Central memory CD4-positive, alpha-beta T cell (primary cell): ENCODE measurements around the gene HTR1D.
"Not testable (repeated sequence)": the region's sequence is repeated elsewhere in the genome, so short reads cannot be mapped to it uniquely, and the experiment has no call there.

Experiments
- DNase-seq: peaks from one replicate; pipeline ENCODE4 v3.0.0; 2022

Gene HTR1D

DNA sequence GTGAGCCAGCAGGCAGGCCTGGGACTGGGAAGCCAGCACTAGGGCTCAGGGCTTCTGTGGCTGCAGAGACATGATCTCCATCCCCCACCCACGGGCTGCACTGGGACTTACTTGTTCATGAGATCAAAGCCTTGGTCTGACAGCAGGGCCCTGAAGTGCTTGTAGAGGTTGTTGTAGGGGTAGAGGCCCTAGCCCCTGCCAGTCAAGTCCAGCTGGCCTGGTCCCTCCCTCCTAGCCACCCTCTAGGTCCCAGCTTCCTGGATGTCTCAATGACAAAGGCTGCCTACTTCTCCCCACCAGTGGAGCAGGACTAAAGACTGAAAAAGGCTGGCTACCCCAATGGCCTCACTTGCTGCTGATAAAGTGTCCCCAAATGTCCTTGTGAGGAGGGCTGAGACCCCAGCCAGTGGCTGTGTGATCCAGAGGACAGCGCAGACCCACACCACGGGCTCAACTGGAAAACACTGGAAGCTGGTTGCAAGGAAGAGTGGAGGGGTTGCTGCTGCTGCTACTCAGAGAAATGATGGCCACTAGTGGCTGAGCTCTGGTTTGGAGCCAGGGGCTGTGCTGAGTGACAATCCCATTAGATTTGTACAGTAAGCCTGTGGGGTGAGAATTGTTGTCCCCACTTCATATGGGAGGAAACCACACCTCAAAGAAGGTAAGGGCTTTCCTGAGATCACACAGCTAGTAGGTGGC lies 1.4 kb downstream of the HTR1D start:
- no peak for DNase-seq

DNA sequence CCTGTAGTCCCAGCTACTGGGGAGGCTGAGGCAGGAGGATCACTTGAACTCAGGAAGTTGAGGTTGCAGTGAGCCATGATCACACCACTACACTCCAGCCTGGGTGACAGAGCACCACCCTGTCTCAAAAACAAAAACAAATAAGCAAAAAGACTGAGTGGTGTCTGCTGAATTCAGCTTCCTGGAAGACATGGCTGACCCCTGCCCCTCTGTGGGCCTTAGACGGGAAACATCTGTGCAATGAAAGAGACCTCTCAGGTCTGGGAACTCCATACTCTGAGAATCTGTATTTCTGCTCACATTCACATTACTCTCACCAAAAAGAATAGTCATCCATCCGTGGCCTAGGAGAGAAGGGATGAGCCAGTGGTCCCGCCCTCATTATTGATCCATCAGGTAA lies 2.0 kb downstream of the HTR1D start:
- DNase-seq = no peak

DNA sequence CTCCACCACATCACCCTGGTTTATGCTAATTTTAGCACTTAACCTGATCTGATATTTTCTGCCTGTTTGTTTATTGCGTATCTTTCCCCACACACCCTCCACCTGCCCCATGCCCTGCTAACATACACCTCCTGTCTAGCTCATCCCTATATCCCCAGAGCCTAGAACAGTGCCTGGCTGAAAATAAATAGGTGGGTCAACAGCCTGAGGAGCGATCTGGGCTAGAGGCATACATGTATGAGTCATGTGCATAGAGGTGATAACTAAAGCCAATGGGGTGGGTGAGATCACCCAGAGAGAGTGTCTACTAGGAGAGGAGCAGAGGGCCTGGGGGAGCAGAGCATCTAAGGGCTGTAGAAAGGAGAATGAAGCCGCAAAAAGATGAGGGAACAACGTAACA lies 2.7 kb downstream of the HTR1D start:
- DNase-seq = no peak

DNA sequence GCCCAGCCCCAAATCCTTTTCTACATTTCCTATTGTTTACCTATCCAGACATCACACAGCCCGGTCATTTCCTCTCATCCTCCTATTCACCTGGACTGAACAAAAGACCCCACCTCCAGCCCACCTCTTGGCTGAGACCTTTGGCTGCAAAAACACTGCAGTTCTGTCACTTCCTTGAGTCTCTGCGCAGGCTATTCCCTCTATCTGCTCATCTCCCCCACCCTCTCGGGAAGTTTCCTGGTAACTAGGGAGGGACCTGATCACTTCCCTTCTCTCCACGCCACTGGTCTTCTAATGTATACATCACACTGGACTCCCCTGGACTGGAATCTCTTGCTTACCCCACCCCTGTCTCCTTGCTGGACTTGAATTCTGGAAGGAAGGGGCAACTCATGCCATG lies 5.3 kb downstream of the HTR1D start:
- DNase-seq = no peak

DNA sequence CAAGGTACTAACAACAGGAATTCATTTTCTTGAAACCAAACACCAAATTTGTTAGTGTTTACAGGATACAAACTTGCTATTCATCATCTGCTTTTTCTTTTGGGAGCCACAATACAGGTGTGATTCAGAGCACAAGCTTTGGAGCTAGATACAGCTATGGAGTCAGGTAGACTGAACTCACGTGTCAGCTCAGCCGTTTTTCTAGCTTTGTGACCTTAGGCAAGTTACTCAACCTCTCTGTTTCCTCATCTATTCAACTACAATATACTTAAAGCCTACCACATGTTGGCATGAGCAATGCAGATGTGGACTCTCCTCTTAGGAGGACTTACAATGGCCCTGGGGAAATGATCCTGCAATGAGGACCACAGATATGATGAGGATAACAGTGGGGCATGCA lies 6.3 kb downstream of the HTR1D start:
- DNase-seq = no peak

DNA sequence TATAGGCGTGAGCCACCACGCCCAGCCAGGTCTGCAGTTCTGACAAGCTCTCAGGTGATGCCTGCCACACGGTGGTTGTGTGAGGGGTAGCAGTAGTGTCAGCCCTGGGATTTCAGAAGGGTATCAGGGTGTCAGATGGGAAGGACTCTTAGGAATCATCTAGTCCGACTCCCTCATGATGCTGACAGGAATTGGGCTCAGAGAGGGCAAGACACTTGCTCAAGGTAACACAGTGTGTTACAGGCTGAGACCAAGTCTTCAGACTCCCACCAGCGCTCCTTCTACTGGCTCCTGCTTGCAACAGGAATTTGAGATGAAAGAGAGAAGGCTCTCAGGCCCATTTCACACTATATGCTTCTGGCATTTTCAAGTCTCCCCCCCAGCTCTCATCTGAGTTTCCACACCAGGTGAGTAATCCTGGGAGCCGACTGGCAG lies 6.9 kb downstream of the HTR1D start:
- DNase-seq = no peak

DNA sequence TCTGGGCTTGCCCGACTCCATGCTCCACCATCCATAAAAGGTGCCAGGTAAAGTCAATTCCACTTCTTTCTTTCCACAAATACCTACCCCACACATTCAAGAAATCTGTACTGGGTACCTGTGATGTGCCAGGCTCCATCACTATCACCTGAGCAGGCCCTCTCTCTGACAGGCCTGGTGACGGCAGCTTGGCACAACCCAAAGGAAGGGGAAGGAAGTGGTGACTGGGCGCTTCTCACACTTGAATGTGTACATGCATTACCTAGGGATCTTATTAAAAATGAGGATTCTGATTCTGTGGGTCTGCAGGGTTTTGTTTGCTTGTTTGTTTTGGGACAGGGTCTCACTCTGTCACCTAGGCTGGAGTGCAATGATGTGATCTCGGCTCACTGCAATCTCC lies 7.5 kb downstream of the HTR1D start:
- no peak for DNase-seq

DNA sequence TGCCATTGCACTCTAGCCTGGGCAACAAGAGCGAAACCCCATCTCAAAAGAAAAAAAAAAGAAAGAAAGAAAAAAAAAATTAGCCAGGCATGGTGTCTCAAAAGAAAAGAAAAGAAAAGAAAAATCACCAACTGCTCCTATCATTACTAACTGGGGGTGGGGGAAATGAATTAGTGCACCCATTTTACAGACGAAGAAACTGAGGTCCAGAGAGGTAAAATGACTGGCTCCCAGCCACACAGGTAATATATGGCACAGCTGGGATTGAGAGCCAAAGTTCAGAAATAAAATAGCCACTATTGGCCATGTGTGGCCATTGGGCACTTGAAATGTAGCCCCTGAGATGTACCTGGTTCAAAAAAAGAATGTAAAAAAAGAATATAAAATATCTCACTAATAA lies 8.8 kb downstream of the HTR1D start:
- no peak for DNase-seq

DNA sequence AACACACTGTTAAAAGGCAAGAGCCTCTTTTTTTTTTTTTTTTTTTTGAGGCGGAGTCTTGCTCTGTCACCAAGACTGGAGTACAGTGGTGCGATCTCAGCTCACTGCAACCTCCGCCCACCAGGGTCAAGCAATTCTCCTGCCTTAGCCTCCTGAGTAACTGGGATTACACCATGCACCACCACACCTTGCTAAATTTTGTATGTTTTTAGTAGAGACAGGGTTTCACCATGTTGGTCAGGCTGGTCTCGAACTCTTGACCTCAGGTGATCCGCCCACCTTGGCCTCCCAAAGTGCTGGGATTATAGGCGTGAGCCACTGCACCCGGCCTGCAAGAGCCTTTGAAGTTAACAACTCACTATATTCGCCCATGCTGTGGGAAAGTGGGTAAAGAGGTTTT lies 9.6 kb downstream of the HTR1D start:
- DNase-seq = not testable (repeated sequence)

DNA sequence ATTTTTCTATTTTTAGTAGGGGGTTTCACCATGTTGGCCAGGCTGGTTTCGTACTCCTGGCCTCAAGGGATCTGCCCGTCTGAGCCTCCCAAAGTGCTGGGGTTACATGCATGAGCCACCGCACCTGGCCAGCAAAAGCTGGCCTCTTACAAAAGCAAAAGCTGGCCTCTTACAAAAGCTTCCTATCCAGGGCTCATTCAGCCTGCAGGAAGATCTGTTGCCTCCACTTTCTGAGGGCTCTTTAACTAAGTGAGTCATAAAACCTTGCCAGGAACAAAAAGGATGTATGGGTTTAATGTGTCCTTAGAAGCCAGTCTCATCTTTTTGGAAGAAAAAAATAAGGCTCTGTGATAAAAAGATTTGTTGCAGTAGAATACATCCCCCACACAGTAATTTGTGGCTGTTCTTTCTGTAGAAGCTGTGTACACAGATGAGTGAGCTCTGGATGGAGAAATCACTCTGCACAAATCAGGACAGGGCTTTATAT lies 15.0 kb downstream of the HTR1D start:
- no peak for DNase-seq

DNA sequence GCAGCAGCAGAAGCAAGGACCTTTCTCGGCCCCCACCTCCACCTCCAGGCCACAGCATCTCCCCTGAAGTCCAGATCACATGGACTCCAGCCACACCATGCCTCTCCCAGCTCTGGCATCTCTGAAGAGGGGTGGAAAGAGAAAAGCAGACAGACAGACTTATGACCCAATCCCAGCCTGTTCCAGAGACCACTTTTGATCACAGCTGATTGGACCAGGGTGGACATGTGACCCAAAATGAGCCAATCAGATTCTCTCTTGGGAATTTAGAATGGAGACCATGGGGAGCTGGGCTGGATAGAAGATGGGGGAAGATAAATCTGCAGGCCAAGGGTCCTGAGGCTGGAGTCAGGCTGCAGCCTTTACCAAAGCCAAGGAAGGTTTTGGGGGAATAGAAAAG lies 16.4 kb downstream of the HTR1D start:
- no peak for DNase-seq

DNA sequence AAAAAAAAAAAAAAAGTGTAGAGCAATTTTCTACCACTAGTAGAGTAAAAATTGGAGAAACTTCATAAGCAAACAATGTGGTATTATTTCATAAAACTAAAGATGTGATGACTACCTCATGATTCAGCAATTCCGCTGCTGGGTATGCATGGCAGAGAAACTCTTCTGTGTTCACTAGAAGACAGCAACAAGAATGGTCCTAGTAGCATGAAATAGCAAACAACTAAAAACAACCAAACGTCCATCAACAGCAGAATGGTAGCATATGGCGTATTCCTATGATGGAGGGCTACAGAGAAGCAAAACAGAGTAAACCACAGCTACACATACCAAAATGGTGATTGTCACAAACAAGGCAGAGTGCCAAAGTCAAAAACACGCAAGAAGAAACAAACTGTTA lies 18.9 kb downstream of the HTR1D start:
- DNase-seq = no peak

DNA sequence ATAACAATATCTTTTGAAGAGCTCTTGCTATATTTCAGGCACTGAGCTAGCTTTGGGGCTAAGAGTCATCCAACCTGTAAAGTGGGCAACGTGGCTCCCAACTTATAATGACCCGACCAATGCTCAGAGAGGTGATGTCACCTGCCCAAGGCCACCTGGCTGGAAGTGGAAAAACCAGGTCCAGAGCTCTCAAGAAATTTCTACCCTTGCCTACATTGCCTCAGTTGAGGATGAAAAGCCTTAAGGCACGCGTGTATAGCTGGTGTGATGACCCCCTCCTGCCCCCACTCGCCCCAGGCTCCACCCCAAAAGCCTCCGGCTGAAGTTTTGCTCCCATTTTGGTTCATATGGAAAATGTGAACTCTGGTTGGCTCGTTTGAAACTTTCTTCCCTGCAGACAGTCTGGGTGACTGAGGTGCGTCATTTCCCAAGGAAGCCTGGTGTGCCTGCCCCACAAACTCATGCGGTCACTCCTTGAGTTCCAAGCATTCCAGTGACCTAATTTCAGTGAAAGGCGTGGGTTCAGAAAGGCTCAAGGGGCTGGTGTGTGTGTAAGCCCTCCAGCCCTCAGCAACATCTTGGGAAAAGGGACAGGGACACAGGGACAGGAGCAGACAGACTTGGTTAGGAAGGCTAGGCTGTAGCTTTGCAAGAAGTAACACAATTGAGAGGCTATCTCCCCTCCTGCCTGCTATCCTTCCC lies 20.5 kb downstream of the HTR1D start:
- no peak for DNase-seq

DNA sequence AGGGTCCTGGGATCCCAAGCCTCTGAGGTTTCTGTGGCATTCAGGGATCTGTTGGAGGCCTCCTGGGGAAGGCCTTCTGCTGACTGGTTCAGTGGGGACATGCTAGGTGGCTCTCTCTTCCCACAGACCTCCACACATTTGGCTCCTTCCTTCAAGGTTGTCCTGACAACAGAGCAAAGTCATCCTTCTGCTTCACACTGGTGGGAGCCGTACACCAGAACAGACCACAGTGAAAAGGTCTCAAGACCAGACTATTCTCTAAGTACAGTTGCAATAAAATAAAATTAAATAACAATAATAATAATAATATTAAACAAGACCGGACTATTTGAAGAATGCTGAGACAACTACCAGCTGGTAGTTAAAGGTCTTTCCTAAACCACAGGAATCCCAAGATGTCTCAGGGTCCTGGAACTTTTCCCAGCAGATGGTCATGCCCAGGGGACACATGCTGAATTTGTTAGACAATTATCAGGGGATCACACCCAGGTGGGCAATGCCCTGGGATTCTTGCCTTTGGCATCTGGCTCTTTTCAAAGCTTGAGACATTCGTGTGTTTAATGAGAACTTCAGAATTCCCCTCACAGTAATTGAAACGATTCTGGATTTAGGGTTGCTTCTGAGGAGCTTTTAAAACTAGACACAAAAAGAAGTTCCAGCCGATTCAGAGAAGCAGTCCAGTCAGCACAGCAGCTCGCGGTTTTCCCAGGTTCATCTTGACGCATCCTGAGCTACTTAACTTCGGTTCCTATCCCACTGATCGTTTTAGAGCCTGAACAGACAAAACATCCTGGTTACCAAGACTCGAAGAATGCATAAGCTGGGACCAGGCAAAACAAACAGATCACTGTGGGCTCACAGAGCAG lies 22.9 kb downstream of the HTR1D start:
- no peak for DNase-seq

DNA sequence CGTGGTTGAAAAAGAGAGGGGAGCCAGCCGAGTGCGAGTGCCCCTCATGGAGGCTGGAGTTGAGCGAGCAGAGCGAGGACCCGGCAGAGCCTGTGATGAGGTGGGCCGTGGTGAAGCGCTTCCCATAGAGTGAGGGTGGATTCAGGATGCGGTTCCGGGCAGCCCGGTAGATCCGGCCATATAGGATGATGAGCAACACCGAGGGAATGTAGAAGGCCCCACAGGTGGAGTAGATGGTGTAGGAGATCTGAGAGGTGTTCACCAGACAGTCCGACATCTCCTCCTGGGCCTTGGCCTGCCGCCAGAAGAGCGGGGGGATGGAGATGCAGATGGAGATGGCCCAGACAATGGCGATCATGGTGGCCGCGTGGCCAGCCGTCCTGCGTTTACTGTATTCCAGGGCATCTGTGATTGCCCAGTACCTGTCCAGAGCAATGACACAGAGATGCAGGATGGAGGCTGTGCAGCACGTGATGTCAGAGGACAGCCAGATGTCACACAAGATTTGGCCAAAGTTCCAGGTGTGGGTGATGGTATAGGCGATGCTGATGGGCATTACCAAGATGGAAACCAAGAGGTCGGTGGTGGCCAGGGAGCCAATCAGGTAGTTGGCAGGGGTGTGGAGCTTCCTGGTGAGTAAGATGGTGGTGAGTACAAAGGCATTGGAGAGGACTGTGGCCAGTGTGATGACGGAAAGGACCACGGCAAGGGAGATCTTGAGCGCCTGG lies 23.7 kb downstream of the HTR1D start:
- DNase-seq = no peak

DNA sequence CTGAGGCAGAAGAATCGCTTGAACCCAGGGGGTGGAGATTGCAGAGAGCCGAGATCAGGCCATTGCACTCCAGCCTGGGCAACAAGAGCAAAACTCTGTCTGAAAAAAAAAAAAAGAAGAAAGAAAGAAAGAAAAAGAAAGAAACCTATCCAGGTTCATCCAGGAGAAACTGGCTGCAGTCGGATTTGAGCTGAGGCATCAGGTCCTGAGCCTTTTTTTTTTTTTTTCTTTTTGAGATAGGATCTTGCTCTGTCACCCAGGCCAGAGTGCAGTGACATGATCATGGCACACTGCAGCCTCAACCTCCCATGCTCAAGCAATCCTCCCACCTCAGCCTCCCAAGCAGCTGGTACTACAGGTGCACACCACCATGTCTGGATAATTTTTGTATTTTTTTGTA lies 26.1 kb downstream of the HTR1D start:
- DNase-seq = no peak

DNA sequence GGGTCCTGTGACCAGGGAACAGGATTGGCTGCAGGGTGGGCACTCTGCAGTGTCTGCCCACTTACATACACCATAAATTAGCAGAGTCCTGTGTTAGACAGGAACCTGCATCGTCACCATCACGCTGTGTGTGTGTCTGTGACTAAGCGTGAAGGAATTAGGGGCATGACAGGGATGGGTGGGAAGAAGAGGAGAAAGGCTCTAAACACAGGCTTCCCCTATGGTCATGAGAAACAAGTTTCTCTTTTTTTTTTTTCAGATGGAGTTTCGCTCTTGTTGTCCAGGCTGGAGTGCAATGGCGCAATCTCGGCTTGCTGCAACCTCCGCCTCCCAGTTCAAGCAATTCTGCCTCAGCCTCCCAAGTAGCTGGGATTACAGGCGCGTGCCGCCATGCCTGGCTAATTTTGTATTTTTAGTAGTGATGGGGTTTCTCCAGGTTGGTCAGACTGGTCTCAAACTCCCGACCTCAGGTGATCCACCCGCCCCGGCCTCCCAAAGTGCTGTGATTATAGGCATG lies 28.3 kb downstream of the HTR1D start:
- not testable (repeated sequence) for DNase-seq

DNA sequence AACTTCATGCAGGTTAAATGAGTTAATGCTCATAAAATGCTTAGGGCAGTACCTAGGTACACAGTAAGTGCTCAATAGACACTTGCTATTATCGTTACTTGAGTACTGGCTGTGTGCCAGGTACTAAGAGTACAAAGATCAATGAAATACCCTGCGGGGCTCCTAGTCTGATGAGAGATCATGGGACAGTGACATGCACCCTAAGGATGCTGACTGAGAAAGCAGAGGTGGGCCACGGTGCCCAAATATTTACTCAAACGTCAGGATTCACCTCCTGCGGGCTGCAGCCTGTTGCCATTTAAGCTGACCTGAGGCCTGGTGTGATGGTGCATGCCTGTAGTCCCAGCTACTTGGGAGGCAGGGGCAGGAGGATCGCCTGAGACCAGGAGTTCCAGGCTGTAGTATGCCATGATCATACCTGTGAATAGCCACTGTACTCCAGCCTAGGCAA lies 28.8 kb downstream of the HTR1D start:
- DNase-seq = no peak

DNA sequence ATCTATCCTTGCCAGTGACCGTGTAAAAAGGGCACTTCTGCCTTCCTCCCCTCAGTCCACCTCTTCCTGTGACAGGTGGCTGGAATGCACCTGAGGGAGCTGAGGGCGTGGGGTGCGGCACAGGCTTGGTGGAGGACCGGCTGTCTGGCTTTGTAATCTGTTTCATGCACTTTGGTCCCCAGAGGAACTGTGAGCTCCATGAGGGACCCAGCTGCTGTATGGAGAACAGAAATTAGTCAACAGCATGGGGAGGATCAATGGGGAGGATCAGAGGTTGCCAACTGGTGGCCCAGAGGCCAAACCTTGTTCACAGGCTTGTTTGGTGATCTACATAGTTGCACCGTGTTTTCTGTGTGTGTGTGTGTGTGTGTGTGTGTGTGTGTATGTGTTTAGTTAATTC lies 29.7 kb downstream of the HTR1D start:
- DNase-seq = no peak

DNA sequence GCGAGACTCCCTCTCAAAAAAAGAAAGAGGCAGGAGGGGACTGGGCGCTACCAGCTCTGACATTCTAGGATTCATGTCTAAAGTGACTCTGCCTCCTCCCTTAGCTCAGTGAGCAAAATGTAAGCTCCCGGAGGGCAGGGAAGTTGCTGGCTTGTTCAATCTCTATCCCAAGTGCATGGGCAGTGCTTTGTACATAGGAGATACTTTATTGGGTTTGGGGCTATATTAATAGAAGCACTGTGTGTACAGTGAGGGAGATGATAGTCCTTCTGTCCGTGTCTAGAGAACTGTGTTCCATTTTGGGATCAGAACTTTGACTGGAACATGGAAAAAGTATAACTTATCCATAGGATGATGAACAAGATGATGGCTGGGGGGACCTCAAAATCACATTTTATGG lies 31.9 kb downstream of the HTR1D start:
- no peak for DNase-seq

DNA sequence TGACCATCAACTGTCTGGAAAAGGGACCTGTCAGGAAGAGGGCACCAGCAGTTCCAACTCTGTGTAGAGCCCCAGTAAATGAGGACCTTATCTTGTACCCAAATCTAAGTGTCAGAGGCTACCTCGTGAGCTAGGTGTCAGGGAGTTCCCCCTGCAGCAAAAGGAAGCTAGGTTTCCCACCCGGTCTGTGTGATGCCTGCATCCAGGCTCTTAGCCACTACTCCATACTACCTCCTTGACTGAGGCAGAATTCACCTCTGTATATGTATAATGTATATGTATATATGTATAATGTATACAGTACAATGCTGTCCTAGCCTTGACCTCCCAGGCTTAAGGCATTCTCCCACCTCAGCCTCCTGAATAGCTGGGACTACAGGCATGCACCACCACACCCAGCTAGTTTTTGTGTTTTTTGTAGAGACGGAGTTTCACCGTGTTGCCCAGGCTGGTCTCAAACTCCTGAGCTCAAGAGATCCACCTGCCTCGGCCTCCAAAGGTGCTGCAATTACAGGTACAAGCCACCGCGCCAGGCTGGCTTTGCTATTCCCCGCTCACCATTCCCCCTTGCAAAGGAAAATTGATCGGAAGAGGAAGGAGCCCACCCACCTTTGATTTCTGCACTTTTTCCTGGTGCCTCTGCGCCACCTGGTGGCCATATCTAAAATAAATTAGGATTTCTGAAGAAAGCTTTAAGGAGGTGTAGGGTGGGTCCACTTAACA lies 32.9 kb downstream of the HTR1D start:
- DNase-seq = peak; percentile 41

DNA sequence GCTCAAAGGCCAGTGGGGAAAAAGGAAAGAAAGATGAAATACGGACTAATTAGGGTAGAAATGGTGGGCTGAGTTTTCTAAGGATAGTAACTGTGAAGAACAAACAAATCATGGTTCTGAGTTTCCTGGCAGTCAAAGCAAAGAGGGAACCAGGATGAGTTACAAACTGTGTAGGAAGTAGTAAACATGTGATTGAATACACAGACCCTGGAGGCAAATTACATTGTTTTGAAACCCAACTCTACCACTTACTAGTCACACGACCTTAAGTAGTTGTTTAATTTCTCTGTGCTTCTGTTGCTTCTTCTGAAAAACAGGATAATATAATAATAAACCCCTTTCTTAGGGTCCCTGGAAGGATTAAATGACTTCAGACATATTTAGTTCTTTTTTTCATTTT lies 37.4 kb downstream of the HTR1D start:
- DNase-seq = no peak
